SK-N-SH (cell line): Measurements from ENCODE around the gene ASAP3. TPM values are rescaled to one million over a fixed set of nuclear protein-coding genes. Genes with fewer than 3 reads are reported as not detected.

Experiments used
- CTCF ChIA-PET: fragments of 300-600, 350-600 bp; formaldehyde crosslinking; extraction: SDS; loops from one replicate; lab custom pipeline; 2021; lab: Yijun Ruan, JAX
- POLR2A ChIA-PET: fragments of 350-600 bp; sonication (Branson Sonifier 250); formaldehyde crosslinking; extraction: SDS; loops from one replicate; lab custom pipeline; 2020; ENCODE audit warnings: antibody characterized with exemption, inconsistent platforms; lab: Yijun Ruan, JAX
- DNase-seq: peaks from one replicate; pipeline ENCODE4 v3.0.0; 2012
- H2AFZ ChIP-seq: fragments of 200-600 bp; sonication (generic); 2 replicates; pipeline ENCODE4 v1.8.1; 2016; ENCODE audit warnings: antibody characterized with exemption, mild to moderate bottlenecking, low read depth
- H3F3A ChIP-seq: fragments of 200-600 bp; sonication (generic); replicated peaks from 2 replicates; pipeline ENCODE3; 2016; ENCODE audit warnings: antibody characterized with exemption, mild to moderate bottlenecking; ENCODE audit not compliant: insufficient read depth
- H3K27ac ChIP-seq, 2 experiments: fragments of 200-500 bp in 1 of 2; fragments of 200-600 bp in 1 of 2; sonication (Bioruptor generic) in 1 of 2; sonication (generic), shearing (Covaris generic) in 1 of 2; 2 replicates each; pipeline versions ENCODE4 v1.5.1 to v1.6.1; 2014 to 2016; ENCODE audit warnings: low read depth in 2 of 2, inconsistent platforms in 1 of 2, low read length in 1 of 2, mild to moderate bottlenecking in 1 of 2, mixed read lengths in 1 of 2
- H3K27me3 ChIP-seq: fragments of 200-600 bp; sonication (generic), shearing (Covaris generic); 2 replicates; pipeline ENCODE4 v1.6.1; 2016; ENCODE audit warnings: mixed run types; ENCODE audit not compliant: insufficient read depth
- H3K36me3 ChIP-seq, 2 experiments: fragments of 200-500 bp in 1 of 2; fragments of 200-600 bp in 1 of 2; sonication (Bioruptor generic) in 1 of 2; sonication (generic) in 1 of 2; replicated peaks in 1 of 2; 2 replicates each; pipeline versions ENCODE3 to v1.5.1; 2014 to 2016; ENCODE audit warnings: low read length in 1 of 2, mild to moderate bottlenecking in 1 of 2; ENCODE audit not compliant: insufficient read depth in 2 of 2, control insufficient read depth in 1 of 2
- H3K4me1 ChIP-seq, 2 experiments: fragments of 200-500 bp in 1 of 2; fragments of 200-600 bp in 1 of 2; sonication (Bioruptor generic) in 1 of 2; sonication (generic), shearing (Covaris generic) in 1 of 2; 2 replicates each; pipeline versions ENCODE4 v1.5.1 to v1.6.1; 2014 to 2016; ENCODE audit warnings: low read depth in 1 of 2, low read length in 1 of 2, mixed run types in 1 of 2; ENCODE audit not compliant: insufficient read depth in 2 of 2, control insufficient read depth in 1 of 2
- H3K4me2 ChIP-seq: fragments of 200-600 bp; sonication (generic), shearing (Covaris generic); 2 replicates; pipeline ENCODE4 v1.6.1; 2017; ENCODE audit warnings: mixed run types
- H3K4me3 ChIP-seq, 2 experiments: fragments of 200-500 bp in 1 of 2; fragments of 200-600 bp in 1 of 2; sonication (Bioruptor generic) in 1 of 2; sonication (generic), shearing (Covaris generic) in 1 of 2; 2 replicates each; pipeline versions ENCODE4 v1.5.1 to v1.8.1; 2014 to 2016; ENCODE audit warnings: low read depth in 2 of 2, inconsistent platforms in 1 of 2, low read length in 1 of 2, mild to moderate bottlenecking in 1 of 2, mixed read lengths in 1 of 2, moderate library complexity in 1 of 2
- H3K79me2 ChIP-seq: fragments of 200-600 bp; sonication (generic); 2 replicates; pipeline ENCODE4 v1.8.1; 2017; ENCODE audit warnings: mild to moderate bottlenecking; ENCODE audit not compliant: insufficient read depth
- H3K9ac ChIP-seq: fragments of 200-600 bp; sonication (generic); 2 replicates; pipeline ENCODE4 v1.6.1; 2017; ENCODE audit warnings: mixed run types
- H3K9me2 ChIP-seq: fragments of 200-600 bp; sonication (generic); 2 replicates; pipeline ENCODE4 v1.6.1; 2017; ENCODE audit warnings: mixed run types
- H3K9me3 ChIP-seq: fragments of 200-600 bp; sonication (generic); 2 replicates; pipeline ENCODE4 v1.6.1; 2017; ENCODE audit warnings: mixed run types, mild to moderate bottlenecking, moderate library complexity
- H4K20me1 ChIP-seq: fragments of 200-600 bp; sonication (generic); 2 replicates; pipeline ENCODE4 v1.6.1; 2017; ENCODE audit warnings: mild to moderate bottlenecking, mixed run types; ENCODE audit not compliant: insufficient read depth
- CHD2 ChIP-seq: fragments of 150-350 bp; IDR thresholded peaks from 2 replicates; pipeline ENCODE4 v1.6.1; 2018; ENCODE audit warnings: low read length; ENCODE audit not compliant: partially characterized antibody
- GATA2 ChIP-seq: sonication (generic); formaldehyde crosslinking; IDR thresholded peaks from 2 replicates; pipeline ENCODE4 v1.5.0; 2020; ENCODE audit warnings: mild to moderate bottlenecking, missing genetic modification reagents
- JUND ChIP-seq: IDR thresholded peaks from 2 replicates; pipeline ENCODE4 v1.4.0; 2012
- MXI1 ChIP-seq: IDR thresholded peaks from 2 replicates; pipeline ENCODE4 v1.6.1; 2012; ENCODE audit warnings: mild to moderate bottlenecking, low read depth, low read length, improper control_type of control experiment
- NFIC ChIP-seq: IDR thresholded peaks from 2 replicates; pipeline ENCODE4 v1.4.0; 2012; ENCODE audit warnings: borderline replicate concordance
- NRF1 ChIP-seq: IDR thresholded peaks from 2 replicates; pipeline ENCODE4 v1.6.1; 2012; ENCODE audit warnings: low read depth, mild to moderate bottlenecking, low read length
- POLR2AphosphoS5 ChIP-seq: IDR thresholded peaks from 2 replicates; pipeline ENCODE4 v1.6.1; 2012; ENCODE audit warnings: low read depth, low read length
- RAD21 ChIP-seq: IDR thresholded peaks from 2 replicates; pipeline ENCODE4 v1.6.1; 2012; ENCODE audit warnings: mild to moderate bottlenecking, low read length
- RCOR1 ChIP-seq: fragments of 150-350 bp; IDR thresholded peaks from 2 replicates; pipeline ENCODE4 v1.6.1; 2017; ENCODE audit warnings: antibody characterized with exemption, low read length
- TCF12 ChIP-seq: IDR thresholded peaks from 2 replicates; pipeline ENCODE4 v1.4.0; 2012
- TEAD4 ChIP-seq: IDR thresholded peaks from 2 replicates; pipeline ENCODE4 v1.4.0; 2012; ENCODE audit warnings: mild to moderate bottlenecking, borderline replicate concordance; ENCODE audit not compliant: insufficient read depth
- WGBS: methylation state at CpG from one replicate; pipeline ENCODE4 v1.1.6; 2017; ENCODE audit warnings: low lambda C conversion rate; 5-methylcytosine and 5-hydroxymethylcytosine counted together
- polyA plus RNA-seq, 3 experiments: library from polyadenylated mRNA; depleted of rRNA; stranded (reverse); fragments of >200 nt; gene quantifications; 2 replicates each; pipeline ENCODE4 v1.2.3, GENCODE V29; 2012
- TF ChIP-seq, protein P1 (sequence below): fragments of 200-600 bp; sonication (generic); IDR thresholded peaks from 2 replicates; pipeline ENCODE4 v1.6.1; 2017; ENCODE audit warnings: antibody characterized with exemption, mild to moderate bottlenecking, moderate library complexity
- TF ChIP-seq, protein P2 (sequence below): IDR thresholded peaks from 2 replicates; pipeline ENCODE4 v1.6.1; 2012; ENCODE audit warnings: mild to moderate bottlenecking, low read depth, low read length, moderate library complexity
- TF ChIP-seq, protein P3 (sequence below): IDR thresholded peaks from 2 replicates; pipeline ENCODE4; 2012
- TF ChIP-seq, protein P4 (sequence below): IDR thresholded peaks from 2 replicates; pipeline ENCODE4 v1.4.0; 2012; ENCODE audit warnings: low read depth
- TF ChIP-seq, protein P5 (sequence below): IDR thresholded peaks from 2 replicates; pipeline ENCODE4 v1.4.0; 2012; ENCODE audit warnings: low read depth, borderline replicate concordance

Gene ASAP3
- polyA plus RNA-seq, 1 of the 3 experiments (the other 2 are of a cell fraction): 19.6 TPM

DNA sequence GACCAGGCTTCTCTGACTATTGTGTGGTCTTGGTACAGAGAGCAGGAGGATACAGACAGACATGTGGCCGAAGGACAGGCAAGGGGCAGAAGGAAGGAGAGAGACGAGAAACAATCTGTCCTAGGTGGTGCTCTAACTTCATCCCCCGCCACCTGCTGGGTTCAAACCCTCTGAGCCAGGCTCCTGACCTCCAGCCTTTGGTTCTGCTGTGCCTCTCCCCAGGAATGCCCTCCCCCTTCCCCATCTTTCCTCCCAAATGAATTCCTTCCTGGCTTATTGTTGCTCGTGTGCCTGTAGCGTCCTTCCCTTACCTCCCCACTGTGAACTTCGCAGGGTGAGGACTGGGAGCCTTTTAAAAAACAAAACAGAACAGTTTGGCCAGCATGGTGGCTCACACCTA is 64.8 kb downstream of the ASAP3 start:
- H3K4me3 ChIP-seq: no peak overlapping the region
- ChIA-PET CTCF (interaction anchor here (0.9 to 5.6 kb wide), 2 partner anchors 15 to 218 kb away, joined by 3 to 42 read pairs; no protein-coding TSS in a partner anchor), POLR2A (no interaction called here)
- peaks cover 0 to 33% of the 10 kb centered on the region in 2 experiments; a peak in 1 of 4 replicates for H3K4me1 ChIP-seq
- H3F3A ChIP-seq: no peaks in the 10 kb centered on the region
- H3K79me2 ChIP-seq: no peaks in the 10 kb centered on the region
- no peaks in the 10 kb centered on the region for H3K9me3 ChIP-seq
- TF ChIP-seq, protein P1, sequence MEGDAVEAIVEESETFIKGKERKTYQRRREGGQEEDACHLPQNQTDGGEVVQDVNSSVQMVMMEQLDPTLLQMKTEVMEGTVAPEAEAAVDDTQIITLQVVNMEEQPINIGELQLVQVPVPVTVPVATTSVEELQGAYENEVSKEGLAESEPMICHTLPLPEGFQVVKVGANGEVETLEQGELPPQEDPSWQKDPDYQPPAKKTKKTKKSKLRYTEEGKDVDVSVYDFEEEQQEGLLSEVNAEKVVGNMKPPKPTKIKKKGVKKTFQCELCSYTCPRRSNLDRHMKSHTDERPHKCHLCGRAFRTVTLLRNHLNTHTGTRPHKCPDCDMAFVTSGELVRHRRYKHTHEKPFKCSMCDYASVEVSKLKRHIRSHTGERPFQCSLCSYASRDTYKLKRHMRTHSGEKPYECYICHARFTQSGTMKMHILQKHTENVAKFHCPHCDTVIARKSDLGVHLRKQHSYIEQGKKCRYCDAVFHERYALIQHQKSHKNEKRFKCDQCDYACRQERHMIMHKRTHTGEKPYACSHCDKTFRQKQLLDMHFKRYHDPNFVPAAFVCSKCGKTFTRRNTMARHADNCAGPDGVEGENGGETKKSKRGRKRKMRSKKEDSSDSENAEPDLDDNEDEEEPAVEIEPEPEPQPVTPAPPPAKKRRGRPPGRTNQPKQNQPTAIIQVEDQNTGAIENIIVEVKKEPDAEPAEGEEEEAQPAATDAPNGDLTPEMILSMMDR: no peak
- TF ChIP-seq, protein P2, sequence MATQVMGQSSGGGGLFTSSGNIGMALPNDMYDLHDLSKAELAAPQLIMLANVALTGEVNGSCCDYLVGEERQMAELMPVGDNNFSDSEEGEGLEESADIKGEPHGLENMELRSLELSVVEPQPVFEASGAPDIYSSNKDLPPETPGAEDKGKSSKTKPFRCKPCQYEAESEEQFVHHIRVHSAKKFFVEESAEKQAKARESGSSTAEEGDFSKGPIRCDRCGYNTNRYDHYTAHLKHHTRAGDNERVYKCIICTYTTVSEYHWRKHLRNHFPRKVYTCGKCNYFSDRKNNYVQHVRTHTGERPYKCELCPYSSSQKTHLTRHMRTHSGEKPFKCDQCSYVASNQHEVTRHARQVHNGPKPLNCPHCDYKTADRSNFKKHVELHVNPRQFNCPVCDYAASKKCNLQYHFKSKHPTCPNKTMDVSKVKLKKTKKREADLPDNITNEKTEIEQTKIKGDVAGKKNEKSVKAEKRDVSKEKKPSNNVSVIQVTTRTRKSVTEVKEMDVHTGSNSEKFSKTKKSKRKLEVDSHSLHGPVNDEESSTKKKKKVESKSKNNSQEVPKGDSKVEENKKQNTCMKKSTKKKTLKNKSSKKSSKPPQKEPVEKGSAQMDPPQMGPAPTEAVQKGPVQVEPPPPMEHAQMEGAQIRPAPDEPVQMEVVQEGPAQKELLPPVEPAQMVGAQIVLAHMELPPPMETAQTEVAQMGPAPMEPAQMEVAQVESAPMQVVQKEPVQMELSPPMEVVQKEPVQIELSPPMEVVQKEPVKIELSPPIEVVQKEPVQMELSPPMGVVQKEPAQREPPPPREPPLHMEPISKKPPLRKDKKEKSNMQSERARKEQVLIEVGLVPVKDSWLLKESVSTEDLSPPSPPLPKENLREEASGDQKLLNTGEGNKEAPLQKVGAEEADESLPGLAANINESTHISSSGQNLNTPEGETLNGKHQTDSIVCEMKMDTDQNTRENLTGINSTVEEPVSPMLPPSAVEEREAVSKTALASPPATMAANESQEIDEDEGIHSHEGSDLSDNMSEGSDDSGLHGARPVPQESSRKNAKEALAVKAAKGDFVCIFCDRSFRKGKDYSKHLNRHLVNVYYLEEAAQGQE: no peak
- TF ChIP-seq JUND (no peak), TCF12 (no peak), NRF1 (no peak), CHD2 (no peak), NFIC (no peak), RAD21 (no peak), POLR2AphosphoS5 (no peak), TEAD4 (no peak), MXI1 (no peak), RCOR1 (no peak), GATA2 (no peak)
- TF ChIP-seq, protein P3, sequence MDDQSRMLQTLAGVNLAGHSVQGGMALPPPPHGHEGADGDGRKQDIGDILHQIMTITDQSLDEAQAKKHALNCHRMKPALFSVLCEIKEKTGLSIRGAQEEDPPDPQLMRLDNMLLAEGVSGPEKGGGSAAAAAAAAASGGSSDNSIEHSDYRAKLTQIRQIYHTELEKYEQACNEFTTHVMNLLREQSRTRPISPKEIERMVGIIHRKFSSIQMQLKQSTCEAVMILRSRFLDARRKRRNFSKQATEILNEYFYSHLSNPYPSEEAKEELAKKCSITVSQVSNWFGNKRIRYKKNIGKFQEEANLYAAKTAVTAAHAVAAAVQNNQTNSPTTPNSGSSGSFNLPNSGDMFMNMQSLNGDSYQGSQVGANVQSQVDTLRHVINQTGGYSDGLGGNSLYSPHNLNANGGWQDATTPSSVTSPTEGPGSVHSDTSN: no peak
- TF ChIP-seq, protein P4, sequence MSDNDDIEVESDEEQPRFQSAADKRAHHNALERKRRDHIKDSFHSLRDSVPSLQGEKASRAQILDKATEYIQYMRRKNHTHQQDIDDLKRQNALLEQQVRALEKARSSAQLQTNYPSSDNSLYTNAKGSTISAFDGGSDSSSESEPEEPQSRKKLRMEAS: no peak
- TF ChIP-seq, protein P5, sequence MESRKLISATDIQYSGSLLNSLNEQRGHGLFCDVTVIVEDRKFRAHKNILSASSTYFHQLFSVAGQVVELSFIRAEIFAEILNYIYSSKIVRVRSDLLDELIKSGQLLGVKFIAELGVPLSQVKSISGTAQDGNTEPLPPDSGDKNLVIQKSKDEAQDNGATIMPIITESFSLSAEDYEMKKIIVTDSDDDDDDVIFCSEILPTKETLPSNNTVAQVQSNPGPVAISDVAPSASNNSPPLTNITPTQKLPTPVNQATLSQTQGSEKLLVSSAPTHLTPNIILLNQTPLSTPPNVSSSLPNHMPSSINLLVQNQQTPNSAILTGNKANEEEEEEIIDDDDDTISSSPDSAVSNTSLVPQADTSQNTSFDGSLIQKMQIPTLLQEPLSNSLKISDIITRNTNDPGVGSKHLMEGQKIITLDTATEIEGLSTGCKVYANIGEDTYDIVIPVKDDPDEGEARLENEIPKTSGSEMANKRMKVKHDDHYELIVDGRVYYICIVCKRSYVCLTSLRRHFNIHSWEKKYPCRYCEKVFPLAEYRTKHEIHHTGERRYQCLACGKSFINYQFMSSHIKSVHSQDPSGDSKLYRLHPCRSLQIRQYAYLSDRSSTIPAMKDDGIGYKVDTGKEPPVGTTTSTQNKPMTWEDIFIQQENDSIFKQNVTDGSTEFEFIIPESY: no peak
- H3K27ac ChIP-seq: no peak overlapping the region
- H3K9me2 ChIP-seq: no peaks in the 10 kb centered on the region
- 92% methylated on average over 6 of the region's 6 CpGs for WGBS
- no peaks in the 10 kb centered on the region for H3K36me3 ChIP-seq
- no peak overlapping the region for H3K4me2 ChIP-seq
- no peak for DNase-seq
- no peaks in the 10 kb centered on the region for H3K27me3 ChIP-seq
- no peaks in the 10 kb centered on the region for H4K20me1 ChIP-seq
- no peak overlapping the region for H3K9ac ChIP-seq
- no peak overlapping the region for H2AFZ ChIP-seq
